ENCODE results near the gene MSRB2.
A peak's percentile ranks its signal among the peaks of the same experiment; 100 is the strongest.
"Not testable (repeated sequence)": the region's sequence is repeated elsewhere in the genome, so short reads cannot be mapped to it uniquely, and the experiment has no call there.

The MSRB2 gene

DNA sequence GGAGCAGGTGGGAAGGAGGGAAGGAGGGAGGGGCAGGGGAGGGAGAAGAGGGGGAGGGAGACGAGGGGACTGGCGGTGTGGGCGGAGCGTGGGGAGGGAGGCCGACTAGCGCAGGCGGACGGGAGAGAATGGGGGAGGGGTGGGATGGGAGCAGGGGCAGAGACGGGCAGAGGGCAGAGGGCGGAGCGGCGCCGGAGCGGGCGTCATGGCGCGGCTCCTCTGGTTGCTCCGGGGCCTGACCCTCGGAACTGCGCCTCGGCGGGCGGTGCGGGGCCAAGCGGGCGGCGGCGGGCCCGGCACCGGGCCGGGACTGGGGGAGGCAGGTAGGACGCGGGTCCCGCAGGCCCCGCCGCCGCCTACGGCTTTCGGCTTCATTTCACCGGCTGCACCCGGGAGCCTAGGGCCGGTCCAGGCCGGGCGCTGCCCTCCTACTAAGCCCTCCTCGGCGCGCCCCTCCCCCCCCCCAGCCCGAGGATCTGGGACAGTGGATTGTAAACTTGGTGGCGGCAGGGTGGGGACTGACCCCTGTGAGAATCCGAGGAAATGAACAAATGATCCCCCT is at the start of gene MSRB2:
Gene MSRB2, plus strand, starts transcription at position 176 of the 562 bp plus-strand sequence. Its CDS starts 30 bp downstream, at position 206.
- DNase-seq (ENCODE audit: extremely low read depth in 1 of 2, low read depth in 1 of 2) = peak; percentile 47 to 56

- no peak for DNase-seq (ENCODE audit: extremely low read depth in 1 of 2, low read depth in 1 of 2)
Measured at GRCh38 chr10:23046027-23046426, 49.4 kb upstream of the MSRB2 start.

DNA sequence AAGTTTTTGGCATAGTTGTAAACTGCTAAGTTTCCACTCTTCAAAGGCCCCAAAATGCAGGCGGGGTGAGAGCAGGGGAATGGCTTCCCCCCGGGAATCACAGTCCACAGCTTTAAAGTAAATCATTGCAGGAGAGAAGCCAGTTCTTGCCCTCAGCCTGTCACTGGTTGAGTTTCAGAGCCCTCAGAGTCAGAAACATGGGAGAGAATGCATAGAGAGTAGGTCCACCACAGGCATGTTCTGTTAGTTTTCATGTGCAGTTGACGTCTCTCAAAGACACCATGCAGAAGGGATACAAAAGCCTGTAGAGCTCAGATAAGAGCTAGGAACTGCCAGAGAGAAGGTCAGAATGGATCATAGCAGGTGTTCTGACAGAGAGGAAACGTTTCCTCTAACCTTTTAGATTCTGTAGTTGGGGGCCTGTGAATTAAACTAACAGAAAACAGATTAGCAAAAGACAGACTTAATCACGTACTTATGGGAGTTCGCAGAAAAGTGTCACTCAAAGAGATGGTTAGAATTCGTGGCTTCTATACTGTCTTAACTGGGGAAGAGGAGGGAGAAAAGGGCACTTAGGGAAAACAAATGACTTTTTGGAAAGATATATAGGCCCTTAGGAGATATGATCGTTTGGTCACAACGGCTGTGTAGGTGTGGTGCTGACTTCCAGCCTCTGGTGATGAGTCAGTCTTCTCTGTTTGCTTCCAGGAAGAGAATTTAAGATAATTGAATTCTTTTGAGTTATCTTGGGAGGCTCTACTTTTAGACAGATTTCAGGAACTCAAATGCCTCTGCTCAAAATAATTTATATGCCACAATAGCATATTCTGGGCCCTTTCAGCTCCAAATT is 48.0 kb upstream of the MSRB2 start:
- no peak for DNase-seq (ENCODE audit: extremely low read depth in 1 of 2, low read depth in 1 of 2)

DNA sequence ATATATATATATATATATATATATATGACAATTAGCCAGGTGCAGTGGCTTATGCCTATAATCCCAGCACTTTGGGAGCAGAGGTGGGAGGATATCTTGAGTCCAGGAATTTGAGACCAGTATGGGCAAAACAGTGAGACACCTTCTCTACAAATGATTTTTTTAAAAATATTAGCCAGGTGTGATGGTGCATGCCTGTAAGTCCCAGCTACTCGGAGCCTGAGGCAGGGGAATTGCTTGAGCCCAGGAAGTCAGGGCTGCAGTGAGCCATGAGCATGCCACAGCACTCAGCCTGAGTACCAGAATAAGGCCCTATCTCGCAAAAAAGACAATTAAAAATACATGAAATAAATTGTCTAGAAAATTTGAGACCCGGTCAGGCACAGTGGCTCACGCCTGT is 47.2 kb upstream of the MSRB2 start:
- no peak for DNase-seq (ENCODE audit: extremely low read depth in 1 of 2, low read depth in 1 of 2)

DNA sequence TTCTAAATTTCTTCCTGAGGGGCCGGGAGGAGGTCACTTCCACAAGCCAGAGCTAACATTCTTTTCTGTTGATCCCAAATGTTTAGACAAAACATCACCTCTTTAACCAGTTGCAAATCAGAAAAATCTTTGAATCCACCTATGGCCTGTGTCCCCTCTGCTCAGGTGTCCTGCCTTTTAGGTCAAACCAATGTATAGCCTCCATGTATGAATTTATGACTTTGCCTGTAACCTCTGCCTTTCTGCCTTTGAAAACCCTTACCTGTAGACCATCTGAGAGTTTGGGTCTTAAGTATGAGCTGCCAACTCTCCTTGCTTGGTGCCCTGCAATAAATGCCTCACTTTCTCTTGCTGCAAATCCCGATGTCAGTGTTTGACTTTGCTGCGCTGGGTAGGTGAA is 44.1 kb upstream of the MSRB2 start:
- DNase-seq (ENCODE audit: extremely low read depth in 1 of 2, low read depth in 1 of 2) = no peak

- no peak for DNase-seq (ENCODE audit: extremely low read depth in 1 of 2, low read depth in 1 of 2)
Measured at GRCh38 chr10:23051855-23052331, 43.5 kb upstream of the MSRB2 start.

DNA sequence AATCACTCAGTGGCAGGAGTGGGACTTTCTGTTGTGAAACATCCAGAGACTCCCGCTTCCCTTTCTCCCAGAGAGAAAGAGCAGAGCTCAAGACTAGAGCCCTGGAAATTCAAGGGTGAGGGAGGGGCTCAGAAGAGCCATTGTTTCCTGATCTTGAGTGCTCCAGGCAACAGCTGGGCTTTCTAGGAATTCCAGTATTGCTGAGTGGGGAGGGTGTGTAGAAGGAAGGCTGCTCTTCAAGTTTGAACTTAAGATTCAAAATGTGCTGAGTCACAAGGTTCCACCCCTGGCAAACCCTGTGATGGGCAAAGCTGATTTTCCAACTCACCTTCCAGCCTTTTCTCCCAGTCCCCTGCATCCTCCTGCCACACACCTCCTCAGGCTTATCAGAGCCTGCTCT is 42.3 kb upstream of the MSRB2 start:
- DNase-seq (ENCODE audit: extremely low read depth in 1 of 2, low read depth in 1 of 2) = no peak

DNA sequence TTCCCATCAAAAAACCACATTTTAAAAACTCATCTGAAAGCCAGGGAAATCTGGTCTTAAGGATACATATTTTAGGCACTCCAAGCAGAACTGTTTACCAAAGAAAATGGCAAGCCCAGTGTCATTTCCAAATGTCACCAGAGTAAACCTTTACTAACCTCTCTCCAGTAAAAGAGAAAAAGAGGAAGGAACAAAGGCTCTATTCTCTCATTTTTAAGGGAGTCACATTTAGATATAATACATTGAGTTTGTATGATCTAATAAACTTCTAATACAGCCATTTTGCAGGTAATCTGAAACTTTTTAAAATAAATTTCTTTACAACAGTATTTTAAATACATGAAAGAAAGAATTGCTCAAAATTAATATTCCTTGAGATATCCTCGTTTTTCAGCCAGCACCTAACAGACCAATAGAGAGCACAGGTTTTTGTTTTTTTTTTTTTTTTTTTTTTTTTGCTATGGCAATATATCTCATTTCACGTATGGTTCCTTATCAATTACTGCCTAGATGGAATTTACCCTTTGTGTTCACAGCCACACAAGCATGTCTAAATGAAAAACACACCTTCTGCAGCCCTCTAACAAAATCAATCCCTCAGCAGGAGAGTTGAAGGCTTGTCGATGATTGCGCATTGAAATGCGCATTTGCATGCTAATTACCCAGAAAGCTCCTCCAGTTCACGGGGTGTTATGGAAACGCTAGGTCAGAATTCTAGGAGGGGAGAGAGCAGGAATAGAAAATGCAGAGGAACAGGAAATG is 39.8 kb upstream of the MSRB2 start:
- no peak for DNase-seq (ENCODE audit: extremely low read depth in 1 of 2, low read depth in 1 of 2)

DNA sequence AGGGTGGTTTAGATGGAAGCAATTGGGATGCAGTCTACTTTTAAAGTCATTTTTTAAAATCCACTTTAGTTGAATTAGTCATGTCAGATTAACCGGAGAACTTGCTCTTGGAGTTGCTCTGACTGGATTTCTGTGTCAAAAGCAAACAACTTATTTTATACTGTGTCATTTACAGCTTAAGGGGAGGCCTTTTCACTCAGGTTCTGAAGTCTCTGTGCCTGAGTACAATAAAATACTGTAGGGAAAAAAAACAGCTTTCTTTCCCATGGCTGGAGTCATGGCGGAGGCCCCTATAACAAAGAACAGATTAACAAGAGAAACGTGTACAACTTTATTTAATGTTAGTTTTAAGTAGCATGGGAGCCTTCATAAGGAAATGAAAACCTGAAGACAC is 39.2 kb upstream of the MSRB2 start:
- no peak for DNase-seq (ENCODE audit: extremely low read depth in 1 of 2, low read depth in 1 of 2)

DNA sequence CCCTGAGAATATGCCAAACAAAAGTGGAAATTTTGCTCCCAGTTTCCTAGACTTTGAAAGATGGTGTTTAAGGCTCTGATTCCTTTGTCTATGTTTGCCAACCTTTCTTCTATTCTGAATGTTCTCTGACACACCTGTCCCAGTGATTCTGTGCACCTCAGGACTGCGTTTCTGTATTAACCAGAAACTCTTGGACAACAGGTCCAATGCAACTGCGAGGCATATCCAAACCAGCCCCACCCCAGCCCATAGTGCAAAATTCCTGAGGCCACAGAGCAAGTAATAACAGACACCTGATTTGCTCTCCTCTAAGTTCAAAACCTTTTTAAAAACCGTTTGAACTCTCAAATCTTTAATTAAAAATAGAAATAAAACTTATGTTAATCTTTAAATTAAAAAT is 37.0 kb upstream of the MSRB2 start:
- DNase-seq (ENCODE audit: extremely low read depth in 1 of 2, low read depth in 1 of 2) = no peak

GRCh38 chr10:23060918-23061317 is 34.5 kb upstream of the MSRB2 start:
- DNase-seq (ENCODE audit: extremely low read depth in 1 of 2, low read depth in 1 of 2) = no peak

DNA sequence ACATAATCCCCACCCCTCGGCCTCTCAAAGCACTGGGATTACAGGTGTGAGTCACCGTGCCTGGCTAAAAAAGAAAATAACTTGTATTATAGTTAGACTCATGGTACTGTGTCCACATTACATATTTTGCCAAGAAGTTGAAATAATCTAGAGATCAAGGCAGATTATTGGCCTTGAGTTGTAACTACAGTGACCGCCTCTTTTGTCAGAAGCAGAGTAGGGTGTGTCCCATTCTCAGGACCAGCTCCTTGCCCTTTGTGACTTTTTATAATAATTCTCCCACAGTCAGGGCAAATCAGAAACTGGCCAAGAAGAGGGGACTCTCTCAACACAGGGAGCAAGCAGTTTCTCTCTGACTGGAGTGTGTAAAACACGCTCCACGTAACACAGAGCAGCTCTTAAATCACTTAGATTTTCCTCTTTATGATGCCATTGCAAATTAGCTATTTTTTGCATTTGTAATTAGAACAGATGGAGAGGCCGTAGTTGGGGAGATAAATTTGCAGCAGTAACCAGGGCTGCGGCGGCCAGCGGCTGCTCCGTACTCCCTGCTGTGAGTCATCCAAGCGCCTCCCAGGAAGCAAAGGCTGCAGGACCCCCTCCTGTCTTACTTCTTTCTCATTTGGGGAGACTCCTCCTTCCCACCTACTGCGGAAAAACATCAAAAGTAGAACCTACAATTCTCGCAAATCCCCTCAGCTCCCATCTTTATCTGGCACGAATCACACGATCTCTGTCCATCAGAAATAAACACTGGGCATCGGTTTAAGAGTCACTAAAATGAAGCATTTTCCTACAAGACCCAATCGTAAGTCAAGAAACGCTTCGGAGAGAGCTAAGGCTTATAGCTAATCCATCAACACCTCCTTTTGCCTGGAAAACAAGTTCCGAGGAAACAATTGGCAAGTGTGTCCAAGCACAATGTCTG is 32.1 kb upstream of the MSRB2 start:
- no peak for DNase-seq (ENCODE audit: extremely low read depth in 1 of 2, low read depth in 1 of 2)

DNA sequence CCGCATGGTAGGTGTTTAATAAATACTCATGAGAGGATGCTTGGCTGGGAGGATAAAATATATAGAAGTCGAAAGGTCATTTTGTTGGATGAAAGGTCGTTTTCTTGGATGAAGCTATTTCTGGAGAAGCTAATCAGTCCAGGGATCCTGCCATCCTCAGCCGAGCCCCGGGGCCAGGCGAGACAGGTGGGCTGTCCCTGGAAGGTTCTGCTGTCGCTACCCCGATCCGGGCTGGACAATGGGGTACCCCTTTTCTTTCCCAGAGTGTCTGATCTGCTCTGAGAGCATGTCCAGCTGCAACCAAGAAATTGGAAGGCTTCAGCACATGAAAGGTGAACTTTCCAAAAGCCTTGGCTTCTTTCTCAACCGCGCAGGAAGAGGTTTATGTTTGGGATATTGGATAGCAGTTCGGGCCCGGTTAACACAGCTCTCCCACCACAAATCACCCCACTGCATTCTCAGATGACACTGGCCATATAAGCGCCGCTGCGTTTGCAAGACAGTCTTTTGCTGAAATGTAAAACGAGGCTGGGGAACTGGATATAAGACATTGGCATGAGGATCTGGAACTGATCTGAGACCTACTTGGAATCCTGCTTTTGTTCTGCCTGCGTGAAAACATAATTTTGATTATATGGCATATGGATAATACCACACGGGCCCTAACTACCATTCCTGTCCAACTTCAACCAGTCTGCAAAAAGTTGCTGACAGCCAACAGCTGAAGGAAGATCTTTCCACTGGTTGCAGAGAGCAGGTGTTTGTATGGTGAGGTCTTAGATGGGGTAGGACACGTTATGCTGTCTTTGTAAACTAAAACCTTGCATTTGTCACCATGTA is 31.2 kb upstream of the MSRB2 start:
- DNase-seq (ENCODE audit: extremely low read depth in 1 of 2, low read depth in 1 of 2) = no peak

- not testable (repeated sequence) for DNase-seq (ENCODE audit: extremely low read depth in 1 of 2, low read depth in 1 of 2)
Measured at GRCh38 chr10:23064813-23065114, 30.6 kb upstream of the MSRB2 start.

DNA sequence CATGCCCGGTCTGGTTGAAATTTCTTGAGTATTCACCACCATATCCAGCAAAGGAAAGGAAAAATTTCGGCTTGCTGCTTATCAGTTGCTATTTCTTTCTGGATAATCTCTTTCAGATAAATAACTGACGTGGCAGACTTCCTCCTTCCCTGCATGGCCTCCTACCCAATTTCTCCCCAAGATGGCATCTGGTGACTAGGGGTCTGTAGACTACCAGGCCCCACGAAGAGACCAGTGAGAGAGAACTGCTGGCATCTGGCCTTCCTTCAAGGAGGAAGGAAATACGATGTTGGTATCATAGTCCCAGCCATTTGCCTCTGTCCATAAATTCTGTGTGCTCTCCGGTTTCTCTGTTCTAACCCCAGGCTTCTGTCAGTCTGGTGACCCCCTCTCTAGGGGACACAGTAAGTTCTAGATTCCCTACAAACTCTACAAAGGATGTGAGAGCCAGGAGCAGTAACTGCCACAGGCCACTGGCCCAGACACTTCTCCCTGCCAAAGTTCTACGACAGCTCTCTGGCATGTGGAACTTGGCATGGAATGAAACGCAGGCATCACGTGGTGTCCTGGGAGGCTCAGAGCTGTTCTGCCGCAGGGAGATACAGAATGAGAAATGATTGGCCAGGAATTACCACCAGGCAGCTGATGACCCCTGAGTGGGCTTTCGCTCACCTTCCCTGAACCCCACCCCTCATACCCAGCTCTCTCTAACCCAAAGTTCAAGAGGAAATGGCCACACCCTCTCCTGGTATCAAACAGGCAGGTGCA is 30.0 kb upstream of the MSRB2 start:
- no peak for DNase-seq (ENCODE audit: extremely low read depth in 1 of 2, low read depth in 1 of 2)

- no peak for DNase-seq (ENCODE audit: extremely low read depth in 1 of 2, low read depth in 1 of 2)
Measured at GRCh38 chr10:23067337-23067736, 28.0 kb upstream of the MSRB2 start.

- DNase-seq (ENCODE audit: extremely low read depth in 1 of 2, low read depth in 1 of 2) = peak; percentile 13 to 21
Measured at GRCh38 chr10:23067939-23068775, 27.2 kb upstream of the MSRB2 start.

All from stimulated activated CD8-positive, alpha-beta memory T cell treated with anti-CD3 and anti-CD28 coated beads, Interleukin-7, amount 100 ng/mL, for 48 hours (primary cell).